GM23248 (cell line): ENCODE data around the gene ARHGEF1.

Experiments used
- EZH2 ChIP-seq: fragments of 200-600 bp; sonication (generic); IDR thresholded peaks from 2 replicates; pipeline ENCODE4 v1.6.1; 2018; ENCODE audit warnings: antibody characterized with exemption, mild to moderate bottlenecking; ENCODE audit not compliant: insufficient read depth, poor library complexity, severe bottlenecking
- EZH2phosphoT487 ChIP-seq: fragments of 200-600 bp; sonication (generic); IDR thresholded peaks from 2 replicates; pipeline ENCODE4 v1.6.1; 2018; ENCODE audit warnings: antibody characterized with exemption, moderate library complexity, mild to moderate bottlenecking, low read depth; ENCODE audit not compliant: insufficient read depth

GRCh38 chr19:41956621-41957020 is 73.6 kb downstream of the ARHGEF1 start:
- TF ChIP-seq EZH2 (no peak), EZH2phosphoT487 (no peak)
